GM18868 (cell line): Measurements from ENCODE around the gene HAGHL.
"Not testable (repeated sequence)": the region's sequence is repeated elsewhere in the genome, so short reads cannot be mapped to it uniquely, and the experiment has no call there.

ENCODE experiments used
- ATAC-seq: cut with Tn5 transposase; IDR thresholded peaks from one replicate; pipeline ENCODE4 v1.9.1; 2021; ENCODE audit warnings: mild to moderate bottlenecking, moderate library complexity; ENCODE audit not compliant: unreplicated experiment

Gene HAGHL

GRCh38 chr16:751152-752006, 24.5 kb downstream of the HAGHL start:
- no peak for ATAC-seq

GRCh38 chr16:752007-752312, 25.1 kb downstream of the HAGHL start:
- ATAC-seq = no peak

- not testable (repeated sequence) for ATAC-seq
These were observed 27.3 kb downstream of the HAGHL start for GRCh38 chr16:754121-754607.

- no peak for ATAC-seq
These were observed 27.8 kb downstream of the HAGHL start for GRCh38 chr16:754656-755055.

- no peak for ATAC-seq
These were observed 29.5 kb downstream of the HAGHL start for GRCh38 chr16:756428-756827.

GRCh38 chr16:759110-759910, 32.4 kb downstream of the HAGHL start:
- ATAC-seq = no peak

- no peak for ATAC-seq
These were observed 33.2 kb downstream of the HAGHL start for GRCh38 chr16:760065-760464.

GRCh38 chr16:760545-761343, 33.8 kb downstream of the HAGHL start, which contains the start of gene MSLN:
TSS of gene MSLN (plus strand) at chr16:760734. CDS start at chr16:762681, 1,947 bp downstream.
- no peak for ATAC-seq

- no peak for ATAC-seq
These were observed 35.0 kb downstream of the HAGHL start for GRCh38 chr16:761625-762513.

- ATAC-seq = no peak
These were observed 35.8 kb downstream of the HAGHL start for GRCh38 chr16:762595-763268.

GRCh38 chr16:763369-764183, 36.7 kb downstream of the HAGHL start:
- no peak for ATAC-seq

GRCh38 chr16:764184-764750, 37.4 kb downstream of the HAGHL start:
- ATAC-seq = no peak

- no peak for ATAC-seq
These were observed 38.1 kb downstream of the HAGHL start for GRCh38 chr16:764848-765487.

GRCh38 chr16:765488-765865, 38.6 kb downstream of the HAGHL start:
- ATAC-seq = no peak

GRCh38 chr16:766008-766819, 39.3 kb downstream of the HAGHL start:
- no peak for ATAC-seq

GRCh38 chr16:766820-767640, 40.1 kb downstream of the HAGHL start:
- ATAC-seq = no peak
